ENCODE data around the gene AXDND1.

- TF ChIP-seq POLR2A (IDR thresholded peaks at IDR 0.05), result no peak
- no peak for TF ChIP-seq CTCF (IDR thresholded peaks at IDR 0.05)
Observed at GRCh38 chr1:179325836-179326235, 39.9 kb upstream of the AXDND1 start.
